Choroid plexus epithelial cell (primary cell): ENCODE results near the gene FOXN4.
"Not testable (repeated sequence)": the region's sequence is repeated elsewhere in the genome, so short reads cannot be mapped to it uniquely, and the experiment has no call there.

Experiments used
- DNase-seq: peaks from one replicate; pipeline ENCODE4 v3.0.0-alpha.2; 2010; ENCODE audit warnings: low read depth
- H3K4me3 ChIP-seq: 2 replicates; pipeline ENCODE4 v1.5.1; 2011; ENCODE audit warnings: low read depth, mild to moderate bottlenecking, control low read depth, low read length, moderate library complexity
- CTCF ChIP-seq: conservative IDR thresholded peaks from 2 replicates; pipeline ENCODE4 v1.5.1; 2011; ENCODE audit warnings: low read depth, mild to moderate bottlenecking, control low read depth, inconsistent platforms, low read length, moderate library complexity

FOXN4 gene

DNA sequence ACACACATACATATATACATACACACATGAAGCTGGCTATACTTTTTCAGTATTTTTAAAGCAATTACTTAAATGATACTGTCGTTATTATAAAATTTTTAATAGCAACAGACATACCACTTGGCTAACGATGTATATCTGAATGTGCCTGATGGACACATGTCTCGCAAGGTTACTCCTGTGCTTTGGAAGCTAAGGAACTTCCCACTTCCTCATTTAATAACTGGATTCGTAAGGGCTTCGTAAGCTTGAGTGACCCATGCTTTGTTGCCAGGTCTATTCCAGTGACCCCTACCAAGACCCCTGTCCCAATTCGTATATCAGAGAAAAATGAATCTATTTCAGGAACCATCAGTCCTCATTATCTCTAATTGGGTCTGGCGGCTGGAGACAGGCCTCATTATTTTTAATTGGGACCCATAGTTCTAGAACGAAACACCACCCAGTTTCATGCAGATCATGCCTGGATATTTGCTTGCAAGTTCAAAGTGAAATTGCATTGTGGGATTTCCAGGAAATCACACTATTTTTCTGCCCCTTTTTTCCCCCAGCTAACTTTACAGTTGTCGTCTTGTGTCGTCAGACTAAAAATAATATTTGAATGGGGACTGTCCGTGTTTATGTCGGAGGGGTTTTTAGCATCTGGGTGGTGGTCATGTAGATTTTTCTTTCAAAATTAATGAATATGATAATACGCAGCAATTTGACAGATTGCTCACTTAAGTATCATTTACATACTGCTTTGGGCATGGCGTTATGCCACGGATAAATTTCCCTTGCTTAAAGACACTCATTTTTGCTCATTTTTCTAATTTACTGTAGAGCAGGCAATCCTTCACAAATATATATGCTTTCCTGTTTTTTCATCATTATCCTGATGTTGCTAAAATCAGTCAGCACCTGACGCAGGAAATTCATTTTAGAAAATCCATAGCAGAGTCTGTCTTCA, 21.5 kb upstream of the FOXN4 start:
- no peak overlapping the region for H3K4me3 ChIP-seq
- DNase-seq, result no peak
- TF ChIP-seq CTCF, result no peak

DNA sequence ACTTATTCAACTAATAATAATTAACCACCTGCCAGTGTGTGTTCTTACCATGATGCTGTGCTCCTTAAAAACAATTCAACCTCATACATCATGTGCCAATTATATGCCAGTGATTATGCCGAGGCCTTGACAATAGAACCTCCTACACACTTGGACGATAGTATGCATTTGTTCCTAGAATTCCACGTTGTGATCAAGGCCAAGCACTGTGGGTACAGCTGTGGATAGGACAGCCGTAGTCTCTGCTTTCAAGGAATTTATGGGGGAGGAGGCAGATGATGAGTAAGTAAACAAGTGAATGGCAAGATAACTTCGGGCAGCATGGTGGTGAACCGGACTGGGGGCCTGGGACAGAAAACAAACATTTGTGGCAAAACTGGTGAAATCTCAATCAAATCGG, 20.6 kb upstream of the FOXN4 start:
- DNase-seq, result no peak
- TF ChIP-seq CTCF, result no peak
- no peak overlapping the region for H3K4me3 ChIP-seq

DNA sequence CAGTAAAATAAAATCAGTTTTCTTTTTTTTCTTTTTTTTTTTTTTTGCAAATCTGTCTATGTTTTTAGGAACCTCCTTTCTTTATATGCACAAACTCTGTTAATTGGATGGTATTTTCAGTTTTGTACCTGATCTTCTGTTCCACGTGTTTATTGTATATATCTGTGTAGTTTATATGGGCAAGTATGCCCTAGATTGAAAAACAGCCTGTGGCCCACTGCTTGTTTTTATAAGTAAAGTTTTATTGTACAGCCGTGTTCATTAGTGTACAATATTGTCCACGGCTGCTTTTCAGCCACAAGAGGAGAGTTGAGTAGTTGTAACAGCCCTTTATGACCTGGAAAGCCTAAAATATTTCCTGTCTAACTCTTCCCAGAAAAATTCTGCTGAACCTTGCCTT, 19.9 kb upstream of the FOXN4 start:
- no peak for TF ChIP-seq CTCF
- no peak for DNase-seq
- no peak overlapping the region for H3K4me3 ChIP-seq

DNA sequence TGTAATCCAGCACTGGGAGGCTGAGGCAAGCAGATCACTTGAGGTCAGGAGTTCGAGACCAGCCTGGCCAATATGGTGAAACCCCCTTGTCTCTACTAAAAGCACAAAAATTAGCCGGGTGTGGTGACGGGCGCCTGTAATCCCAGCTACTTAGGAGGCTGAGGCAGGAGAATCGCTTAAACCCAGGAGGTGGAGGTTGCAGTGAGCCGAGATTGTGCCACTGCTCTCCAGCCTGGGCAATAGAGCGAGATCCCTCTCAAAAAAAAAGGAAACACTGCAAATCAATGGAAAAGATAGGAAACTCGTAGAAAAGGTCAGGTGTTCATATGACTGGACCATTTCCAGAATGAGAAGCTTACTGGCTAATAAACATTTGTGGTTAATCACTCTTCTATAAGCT, 12.2 kb upstream of the FOXN4 start:
- not testable (repeated sequence) for DNase-seq

GRCh38 chr12:109310247-109311125, 1.4 kb upstream of the FOXN4 start:
- DNase-seq, result no peak
- H3K4me3 ChIP-seq, result peak overlapping the region; percentile 8
- TF ChIP-seq CTCF, result no peak

More for the DNA sequence above, 12.2 kb upstream of the FOXN4 start:
- H3K4me3 ChIP-seq, result not testable (repeated sequence)

DNA sequence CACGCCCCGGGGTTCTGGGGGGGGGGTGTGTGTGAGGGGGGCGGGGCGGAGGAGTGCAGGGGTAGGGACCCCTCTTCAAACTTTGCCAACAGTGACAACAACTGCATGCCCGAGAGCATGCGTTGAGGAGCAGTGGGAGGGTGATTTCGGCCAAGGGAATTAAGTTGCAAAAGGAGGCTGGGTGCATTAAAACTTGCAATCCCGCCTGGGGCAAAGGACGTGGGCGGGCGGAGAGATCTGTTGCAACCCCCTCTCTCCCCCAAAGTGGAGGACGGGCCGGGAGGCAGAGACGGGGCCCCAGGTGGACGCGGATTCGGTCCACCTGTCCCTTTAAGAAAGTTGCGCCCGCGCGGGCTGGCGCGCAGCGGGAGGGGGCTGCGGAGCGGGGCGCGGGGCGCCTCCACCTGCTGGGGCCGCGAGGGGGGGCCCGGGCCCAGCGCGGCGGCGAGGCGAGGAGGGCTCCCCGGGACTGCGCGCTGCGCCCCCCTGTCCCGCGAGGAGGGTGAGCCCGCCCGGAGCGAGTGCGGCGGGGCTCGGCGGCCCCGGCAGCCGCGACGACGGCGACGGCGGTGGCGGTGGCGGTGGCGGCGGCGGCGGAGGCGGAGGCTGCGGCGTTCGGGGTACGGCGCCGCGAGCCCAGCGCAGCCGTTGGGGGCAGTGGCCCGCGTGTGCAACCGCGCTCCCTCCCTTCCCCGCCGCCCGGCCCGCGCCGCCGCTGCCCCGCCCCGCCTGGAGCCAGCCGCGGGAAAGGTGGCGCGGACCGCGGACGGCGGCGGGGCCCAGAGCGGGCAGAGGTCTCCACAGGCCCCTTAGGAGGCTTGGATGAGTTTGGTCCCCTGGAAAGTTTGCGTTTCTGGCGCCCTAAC, 530 bp upstream of the FOXN4 start:
- DNase-seq, result no peak
- no peak for TF ChIP-seq CTCF
- H3K4me3 ChIP-seq, result peak overlapping the region; percentile 8
